LNCaP clone FGC (cell line): Measurements from ENCODE around the gene UQCC3.
A peak's percentile ranks its signal among the peaks of the same experiment; 100 is the strongest.

Source experiments
- DNase-seq: peaks from one replicate; pipeline ENCODE4 v3.0.0-alpha.2; 2011; ENCODE audit warnings: low read depth
- H3K4me3 ChIP-seq: 2 replicates; pipeline ENCODE4 v1.5.1; 2011; ENCODE audit warnings: mild to moderate bottlenecking, low read depth, low read length, control low read depth
- TF ChIP-seq, protein P1 (sequence below): IDR thresholded peaks from 2 replicates; pipeline ENCODE4 v1.5.1; 2012; ENCODE audit warnings: mild to moderate bottlenecking; ENCODE audit not compliant: control insufficient read depth, insufficient read depth; ENCODE audit errors: extremely low read depth

The UQCC3 gene, protein sequence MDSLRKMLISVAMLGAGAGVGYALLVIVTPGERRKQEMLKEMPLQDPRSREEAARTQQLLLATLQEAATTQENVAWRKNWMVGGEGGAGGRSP

DNA sequence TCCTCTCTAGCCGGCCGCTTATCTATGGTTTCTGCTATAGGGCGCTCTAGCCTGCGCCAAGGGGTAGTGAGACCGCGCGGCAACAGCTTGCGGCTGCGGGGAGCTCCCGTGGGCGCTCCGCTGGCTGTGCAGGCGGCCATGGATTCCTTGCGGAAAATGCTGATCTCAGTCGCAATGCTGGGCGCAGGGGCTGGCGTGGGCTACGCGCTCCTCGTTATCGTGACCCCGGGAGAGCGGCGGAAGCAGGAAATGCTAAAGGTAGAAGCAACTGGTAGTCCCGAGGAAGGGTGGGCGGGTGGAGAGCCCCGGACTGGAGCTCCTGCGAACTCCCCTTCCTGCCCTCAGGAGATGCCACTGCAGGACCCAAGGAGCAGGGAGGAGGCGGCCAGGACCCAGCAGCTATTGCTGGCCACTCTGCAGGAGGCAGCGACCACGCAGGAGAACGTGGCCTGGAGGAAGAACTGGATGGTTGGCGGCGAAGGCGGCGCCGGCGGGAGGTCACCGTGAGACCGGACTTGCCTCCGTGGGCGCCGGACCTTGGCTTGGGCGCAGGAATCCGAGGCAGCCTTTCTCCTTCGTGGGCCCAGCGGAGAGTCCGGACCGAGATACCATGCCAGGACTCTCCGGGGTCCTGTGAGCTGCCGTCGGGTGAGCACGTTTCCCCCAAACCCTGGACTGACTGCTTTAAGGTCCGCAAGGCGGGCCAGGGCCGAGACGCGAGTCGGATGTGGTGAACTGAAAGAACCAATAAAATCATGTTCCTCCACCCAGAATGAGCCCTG, at the start of gene UQCC3, which contains the start of gene LBHD1:
TSS of gene UQCC3 (plus strand) at position 66 of the 782 bp plus-strand sequence. CDS start at position 139, 73 bp downstream.
TSS of gene LBHD1 (minus strand) at position 660 of the 782 bp plus-strand sequence. CDS start 2,236 bp downstream, outside the sequence.
- H3K4me3 ChIP-seq, result peak within 1 kb of the TSS; percentile 89
- DNase-seq, result no peak
- TF ChIP-seq, protein P1, sequence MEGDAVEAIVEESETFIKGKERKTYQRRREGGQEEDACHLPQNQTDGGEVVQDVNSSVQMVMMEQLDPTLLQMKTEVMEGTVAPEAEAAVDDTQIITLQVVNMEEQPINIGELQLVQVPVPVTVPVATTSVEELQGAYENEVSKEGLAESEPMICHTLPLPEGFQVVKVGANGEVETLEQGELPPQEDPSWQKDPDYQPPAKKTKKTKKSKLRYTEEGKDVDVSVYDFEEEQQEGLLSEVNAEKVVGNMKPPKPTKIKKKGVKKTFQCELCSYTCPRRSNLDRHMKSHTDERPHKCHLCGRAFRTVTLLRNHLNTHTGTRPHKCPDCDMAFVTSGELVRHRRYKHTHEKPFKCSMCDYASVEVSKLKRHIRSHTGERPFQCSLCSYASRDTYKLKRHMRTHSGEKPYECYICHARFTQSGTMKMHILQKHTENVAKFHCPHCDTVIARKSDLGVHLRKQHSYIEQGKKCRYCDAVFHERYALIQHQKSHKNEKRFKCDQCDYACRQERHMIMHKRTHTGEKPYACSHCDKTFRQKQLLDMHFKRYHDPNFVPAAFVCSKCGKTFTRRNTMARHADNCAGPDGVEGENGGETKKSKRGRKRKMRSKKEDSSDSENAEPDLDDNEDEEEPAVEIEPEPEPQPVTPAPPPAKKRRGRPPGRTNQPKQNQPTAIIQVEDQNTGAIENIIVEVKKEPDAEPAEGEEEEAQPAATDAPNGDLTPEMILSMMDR, result no peak

DNA sequence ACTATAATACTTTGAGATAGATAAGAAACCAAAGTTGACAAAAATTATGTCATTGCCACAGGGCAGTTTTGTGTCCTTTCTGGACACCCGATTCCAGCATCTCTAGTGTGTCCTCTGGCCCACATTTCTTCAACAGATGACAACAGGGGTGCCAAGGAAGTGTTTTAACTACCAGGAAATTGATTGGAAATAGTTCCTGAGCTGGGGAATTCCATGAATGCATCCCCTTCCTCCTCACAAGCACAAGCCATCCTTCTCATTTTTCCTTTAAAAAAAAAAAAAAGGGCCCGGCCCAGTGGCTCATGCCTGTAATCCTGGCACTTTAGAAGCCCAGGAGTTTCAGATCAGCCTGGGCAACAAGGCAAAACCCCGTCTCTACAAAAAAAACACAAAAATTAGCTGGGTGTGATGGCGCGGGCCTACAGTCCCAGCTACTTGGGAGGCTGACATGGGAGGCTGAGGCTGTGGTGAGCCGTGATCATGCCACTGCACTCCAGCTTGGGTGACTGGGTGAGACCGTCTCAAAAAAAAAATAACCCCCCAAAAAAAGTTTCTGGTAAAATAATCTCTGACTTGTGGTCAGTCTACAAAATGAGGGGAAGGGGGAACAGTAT, 48.9 kb upstream of the UQCC3 start:
- TF ChIP-seq, protein P1, result no peak
- H3K4me3 ChIP-seq, result peak overlapping the region; percentile 74

DNA sequence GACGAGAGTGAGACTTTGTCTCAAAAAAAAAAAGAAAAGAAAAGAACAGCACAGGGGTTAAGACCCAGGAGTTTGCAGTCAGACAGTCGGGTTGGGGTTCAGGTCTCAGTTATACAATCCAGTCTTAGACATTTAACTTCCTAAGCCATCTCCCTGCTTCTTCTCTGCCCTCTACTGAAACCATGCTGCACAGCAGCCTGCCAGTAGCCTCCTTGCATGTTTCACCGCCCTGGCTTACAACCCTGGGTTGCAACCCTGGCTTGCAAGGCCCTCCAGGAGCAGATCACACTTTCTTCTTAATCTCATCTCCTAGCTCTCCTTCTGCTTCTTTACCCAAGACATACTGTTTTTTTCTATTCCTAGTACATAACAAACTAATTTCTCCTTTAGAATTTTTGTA, 43.8 kb upstream of the UQCC3 start:
- TF ChIP-seq, protein P1, result no peak
- H3K4me3 ChIP-seq, result no peak overlapping the region
- DNase-seq, result no peak

More for the DNA sequence above, 48.9 kb upstream of the UQCC3 start:
- no peak for DNase-seq

DNA sequence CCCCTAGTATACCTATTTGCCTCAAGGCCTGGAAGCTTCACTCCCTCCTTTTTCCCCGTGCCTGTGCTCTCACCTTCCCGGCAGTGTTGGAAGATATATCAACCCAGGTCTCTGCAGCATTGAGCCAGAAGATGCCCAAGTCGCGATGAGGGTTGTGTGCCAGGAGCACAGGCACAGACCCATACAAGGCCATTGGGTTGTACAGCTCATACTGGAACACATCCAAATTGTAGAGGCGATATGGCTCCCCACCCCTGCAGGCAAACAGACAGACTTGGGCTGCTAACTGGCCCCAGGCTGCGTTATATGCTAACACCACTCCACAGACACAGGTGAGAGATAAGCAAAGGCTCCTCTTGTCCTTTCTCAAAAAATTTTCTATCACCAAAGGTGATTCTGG, 39.0 kb upstream of the UQCC3 start:
- TF ChIP-seq, protein P1, result no peak
- DNase-seq, result no peak
- no peak overlapping the region for H3K4me3 ChIP-seq

DNA sequence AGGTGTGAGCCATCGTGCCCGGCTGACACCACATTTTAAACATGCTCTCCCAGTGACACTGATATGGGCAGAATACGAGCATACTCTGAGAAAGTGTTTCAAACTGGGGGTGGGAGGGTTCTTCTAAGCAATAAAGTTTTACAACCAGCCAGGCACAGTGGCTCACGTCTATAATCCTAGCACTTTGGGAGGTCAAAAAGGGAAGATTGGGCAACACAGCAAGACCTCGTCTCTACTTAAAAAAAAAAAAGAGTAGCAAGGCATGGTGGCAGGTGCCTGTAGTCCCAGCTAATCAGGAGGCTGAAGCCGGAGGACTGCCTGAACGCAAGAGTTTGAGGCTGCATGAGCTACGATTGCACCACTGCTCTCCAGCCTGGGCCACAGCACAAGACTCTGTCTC, 27.3 kb upstream of the UQCC3 start:
- TF ChIP-seq, protein P1, result no peak
- no peak overlapping the region for H3K4me3 ChIP-seq
- DNase-seq, result no peak

DNA sequence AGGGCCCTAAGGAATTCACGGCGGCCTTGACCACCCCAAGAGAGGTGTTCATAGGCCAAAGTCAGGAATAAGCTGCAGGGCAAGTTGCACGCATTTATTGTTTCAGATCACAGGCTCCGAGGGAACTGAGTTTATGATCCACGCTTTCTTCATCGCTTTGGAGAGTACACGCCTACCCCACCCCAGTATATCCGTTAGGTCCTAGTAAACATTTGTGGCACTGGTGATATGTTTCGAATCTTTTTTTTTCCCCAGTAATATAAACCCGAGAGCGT, 25.9 kb upstream of the UQCC3 start:
- H3K4me3 ChIP-seq, result peak overlapping the region; percentile 99
- TF ChIP-seq, protein P1, result no peak
- DNase-seq, result no peak
